ENCODE results near the gene LAMB4.

GRCh38 chr7:108062250-108063014 is 67.7 kb downstream of the LAMB4 start:
- TF ChIP-seq CTCF (IDR thresholded peaks at IDR 0.05) (no peak), EZH2 (IDR thresholded peaks at IDR 0.05; ENCODE audit: borderline replicate concordance, insufficient read depth, low read depth, low read length, poor library complexity, severe bottlenecking) (no peak)
